Measurements from ENCODE around the gene PROC. TPM values are rescaled to one million over a fixed set of nuclear protein-coding genes. Genes with fewer than 3 reads are reported as not detected.

PROC gene
- total and polyA plus RNA-seq, 2 of the 4 experiments (the other 2 are of a cell fraction) = 0.07 TPM; not detected in 1

Small RNAs within 50 kb of the gene (microRNA-seq; reads per million reads assigned to microRNA genes)
- gene MIR4783 (ENCODE audit: insufficient read depth in 1 of 2, insufficient read length in 1 of 2, unreplicated experiment in 1 of 2) (0 reads per million in 2 experiments), gene RNU4-48P (ENCODE audit: insufficient read depth, insufficient read length) (not detected)

Small RNAs within 50 kb of the gene (small RNA-seq; reads per million reads assigned to genes)
- gene MIR4783 = 0 to 1.2 (median 0.46) reads per million in 5 experiments
- gene RNU4-48P = 0 reads per million in 5 experiments

Other genes with a start within 250 kb of the PROC start
- not detected in 2 replicates for gene CYP27C1, start 198.1 kb upstream of the PROC start, total RNA-seq (2012; rRNA removed)
- not detected in 2 replicates for gene CYP27C1, start 198.1 kb upstream of the PROC start, polyA plus RNA-seq (2012; rRNA removed)
- gene ERCC3, start 124.3 kb upstream of the PROC start, total RNA-seq (2012; rRNA removed) = 40.0 and 43.2 TPM in 2 replicates
- 48.2 and 52.0 TPM in 2 replicates for gene ERCC3, start 124.3 kb upstream of the PROC start, polyA plus RNA-seq (2012; rRNA removed)
- 30.8 and 31.9 TPM in 2 replicates for gene MAP3K2, start 30.5 kb upstream of the PROC start, total RNA-seq (2012; rRNA removed)
- gene MAP3K2, start 30.5 kb upstream of the PROC start, polyA plus RNA-seq (2012; rRNA removed) = 6.2 and 6.5 TPM in 2 replicates
- 50.0 and 52.5 TPM in 2 replicates for gene IWS1, start 108.1 kb downstream of the PROC start, total RNA-seq (2012; rRNA removed)
- 31.0 and 31.5 TPM in 2 replicates for gene IWS1, start 108.1 kb downstream of the PROC start, polyA plus RNA-seq (2012; rRNA removed)
- gene MYO7B, start 117.3 kb downstream of the PROC start, total RNA-seq (2012; rRNA removed) = 0.18 and 0.28 TPM in 2 replicates
- gene MYO7B, start 117.3 kb downstream of the PROC start, polyA plus RNA-seq (2012; rRNA removed) = 0.46 and 0.55 TPM in 2 replicates
- not detected in 2 replicates for gene GPR17, start 227.7 kb downstream of the PROC start, total RNA-seq (2012; rRNA removed)
- gene GPR17, start 227.7 kb downstream of the PROC start, polyA plus RNA-seq (2012; rRNA removed) = not detected in 2 replicates

Measured in IMR-90 (cell line).